GM12892 (cell line): ENCODE results near the gene GRAMD1A.
"Not testable (repeated sequence)": the region's sequence is repeated elsewhere in the genome, so short reads cannot be mapped to it uniquely, and the experiment has no call there.

Experiments
- DNase-seq: peaks from one replicate; pipeline ENCODE4 v3.0.0; 2011; ENCODE audit not compliant: insufficient read length
- FAIRE-seq: peaks from 2 replicates; lab custom pipeline; 2011; peaks lifted over from hg19 to GRCh38; lab: Jason Lieb, UNC
- POLR2A ChIP-seq: IDR thresholded peaks from 2 replicates; pipeline ENCODE4 v1.6.1; 2011; ENCODE audit warnings: low read depth, low read length, control low read depth
- POLR2AphosphoS5 ChIP-seq: IDR thresholded peaks from 2 replicates; pipeline ENCODE4 v1.6.1; 2011; ENCODE audit warnings: low read depth, low read length, control low read depth
- TAF1 ChIP-seq: IDR thresholded peaks from 2 replicates; pipeline ENCODE4 v1.6.1; 2011; ENCODE audit warnings: low read depth, mild to moderate bottlenecking, control low read depth, low read length, borderline replicate concordance

The GRAMD1A gene

GRCh38 chr19:35046461-35046860 lies 46.3 kb downstream of the GRAMD1A start:
- TF ChIP-seq POLR2AphosphoS5 (no peak), POLR2A (no peak), TAF1 (no peak)
- FAIRE-seq (no peak), DNase-seq (no peak)

- TF ChIP-seq POLR2AphosphoS5 = no peak
- no peak for DNase-seq
- FAIRE-seq = no peak
Measured at GRCh38 chr19:35048911-35049411, 48.8 kb downstream of the GRAMD1A start.

- DNase-seq (no peak), FAIRE-seq (no peak)
- TF ChIP-seq TAF1 (no peak), POLR2A (no peak), POLR2AphosphoS5 (no peak)
Measured at GRCh38 chr19:35049456-35049855, 49.3 kb downstream of the GRAMD1A start.

- DNase-seq, FAIRE-seq: not testable (repeated sequence)
Measured at GRCh38 chr19:35050662-35051061, 50.5 kb downstream of the GRAMD1A start.

GRCh38 chr19:35051268-35051667 lies 51.1 kb downstream of the GRAMD1A start:
- not testable (repeated sequence) for DNase-seq, FAIRE-seq

GRCh38 chr19:35051796-35052195 lies 51.7 kb downstream of the GRAMD1A start:
- TF ChIP-seq POLR2A (no peak), POLR2AphosphoS5 (no peak), TAF1 (no peak)
- DNase-seq (no peak), FAIRE-seq (no peak)

- no peak for DNase-seq
- no peak for TF ChIP-seq TAF1
- no peak for TF ChIP-seq POLR2A
- no peak for FAIRE-seq
Measured at GRCh38 chr19:35052599-35053190, 52.6 kb downstream of the GRAMD1A start.

- no peak for FAIRE-seq
- TF ChIP-seq TAF1 (no peak), POLR2A (no peak), POLR2AphosphoS5 (no peak)
- DNase-seq = no peak
Measured at GRCh38 chr19:35053667-35054293, 53.7 kb downstream of the GRAMD1A start.

- TF ChIP-seq POLR2AphosphoS5 (no peak), POLR2A (no peak), TAF1 (no peak)
Measured at GRCh38 chr19:35054626-35055025, 54.5 kb downstream of the GRAMD1A start.

GRCh38 chr19:35055715-35056179 lies 55.6 kb downstream of the GRAMD1A start:
- DNase-seq = no peak
- TF ChIP-seq TAF1 (no peak), POLR2AphosphoS5 (no peak), POLR2A (no peak)
- FAIRE-seq = no peak

More at GRCh38 chr19:35054626-35055025, 54.5 kb downstream of the GRAMD1A start:
- FAIRE-seq (no peak), DNase-seq (no peak)

- TF ChIP-seq TAF1 = no peak
- TF ChIP-seq POLR2A = no peak
- TF ChIP-seq POLR2AphosphoS5 = no peak
- DNase-seq = no peak
- no peak for FAIRE-seq
Measured at GRCh38 chr19:35056513-35057063, 56.5 kb downstream of the GRAMD1A start.

- TF ChIP-seq TAF1 (no peak), POLR2A (no peak), POLR2AphosphoS5 (no peak)
- FAIRE-seq (no peak), DNase-seq (no peak)
Measured at GRCh38 chr19:35058370-35058769, 58.2 kb downstream of the GRAMD1A start.
